HL-60 (cell line): ENCODE data around the gene TSPAN33.

Experiments used
- POLR2AphosphoS5 ChIP-seq: IDR thresholded peaks from 2 replicates; pipeline ENCODE4 v1.6.1; 2012; ENCODE audit warnings: low read depth
- TF ChIP-seq, protein P1 (sequence below): IDR thresholded peaks from one replicate; pipeline ENCODE4 v1.5.1; 2011; ENCODE audit warnings: low read length, control low read depth, inconsistent platforms; ENCODE audit not compliant: insufficient read depth

DNA sequence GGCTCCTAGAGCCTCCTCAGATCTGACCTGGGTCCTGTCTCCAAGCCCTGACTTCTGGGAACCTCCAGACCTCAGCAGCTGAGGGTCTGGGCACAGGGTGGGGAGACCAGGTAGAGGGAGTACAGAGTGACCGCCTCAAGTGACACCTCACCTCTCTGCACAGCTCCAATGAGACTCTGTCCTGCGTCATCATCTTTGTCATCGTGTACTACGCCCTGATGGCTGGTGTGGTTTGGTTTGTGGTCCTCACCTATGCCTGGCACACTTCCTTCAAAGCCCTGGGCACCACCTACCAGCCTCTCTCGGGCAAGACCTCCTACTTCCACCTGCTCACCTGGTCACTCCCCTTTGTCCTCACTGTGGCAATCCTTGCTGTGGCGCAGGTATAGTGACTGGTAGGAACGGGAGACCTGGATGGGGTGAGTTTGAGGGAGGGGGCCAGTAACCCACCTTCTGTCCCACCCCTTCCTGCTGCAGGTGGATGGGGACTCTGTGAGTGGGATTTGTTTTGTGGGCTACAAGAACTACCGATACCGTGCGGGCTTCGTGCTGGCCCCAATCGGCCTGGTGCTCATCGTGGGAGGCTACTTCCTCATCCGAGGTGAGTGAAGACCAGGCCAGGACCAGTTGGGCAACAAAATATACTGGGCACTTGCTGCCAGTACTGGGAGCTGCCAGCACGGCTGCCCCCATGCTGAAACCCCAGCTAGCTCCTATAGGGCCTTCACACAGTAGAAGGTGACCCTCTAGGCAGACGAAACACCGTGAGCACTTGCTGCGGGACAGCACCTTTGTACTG lies 61.7 kb downstream of the TSPAN33 start:
- TF ChIP-seq, protein P1, sequence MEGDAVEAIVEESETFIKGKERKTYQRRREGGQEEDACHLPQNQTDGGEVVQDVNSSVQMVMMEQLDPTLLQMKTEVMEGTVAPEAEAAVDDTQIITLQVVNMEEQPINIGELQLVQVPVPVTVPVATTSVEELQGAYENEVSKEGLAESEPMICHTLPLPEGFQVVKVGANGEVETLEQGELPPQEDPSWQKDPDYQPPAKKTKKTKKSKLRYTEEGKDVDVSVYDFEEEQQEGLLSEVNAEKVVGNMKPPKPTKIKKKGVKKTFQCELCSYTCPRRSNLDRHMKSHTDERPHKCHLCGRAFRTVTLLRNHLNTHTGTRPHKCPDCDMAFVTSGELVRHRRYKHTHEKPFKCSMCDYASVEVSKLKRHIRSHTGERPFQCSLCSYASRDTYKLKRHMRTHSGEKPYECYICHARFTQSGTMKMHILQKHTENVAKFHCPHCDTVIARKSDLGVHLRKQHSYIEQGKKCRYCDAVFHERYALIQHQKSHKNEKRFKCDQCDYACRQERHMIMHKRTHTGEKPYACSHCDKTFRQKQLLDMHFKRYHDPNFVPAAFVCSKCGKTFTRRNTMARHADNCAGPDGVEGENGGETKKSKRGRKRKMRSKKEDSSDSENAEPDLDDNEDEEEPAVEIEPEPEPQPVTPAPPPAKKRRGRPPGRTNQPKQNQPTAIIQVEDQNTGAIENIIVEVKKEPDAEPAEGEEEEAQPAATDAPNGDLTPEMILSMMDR: no peak
- TF ChIP-seq POLR2AphosphoS5: no peak
